DOHH2 (cell line): ENCODE results near the gene PGAM2.

Source experiments
- H3F3A ChIP-seq: fragments of 200-600 bp; sonication (generic), shearing (Covaris generic); 2 replicates; pipeline ENCODE4 v1.6.0; 2016; ENCODE audit warnings: antibody characterized with exemption, mild to moderate bottlenecking; ENCODE audit not compliant: control insufficient read depth, insufficient read depth
- H3K27ac ChIP-seq: fragments of 200-600 bp; sonication (generic); 2 replicates; pipeline ENCODE4 v1.5.1; 2014; ENCODE audit warnings: low read depth, mild to moderate bottlenecking, low read length, moderate library complexity
- H3K27me3 ChIP-seq: fragments of 200-600 bp; sonication (generic); 2 replicates; pipeline ENCODE4 v1.6.1; 2014; ENCODE audit warnings: mild to moderate bottlenecking, low read length, mixed read lengths; ENCODE audit not compliant: control insufficient read depth
- H3K36me3 ChIP-seq: fragments of 200-600 bp; sonication (generic); 2 replicates; pipeline ENCODE4 v1.6.1; 2014; ENCODE audit warnings: mild to moderate bottlenecking, low read length, moderate library complexity, mixed read lengths; ENCODE audit not compliant: control insufficient read depth
- H3K4me1 ChIP-seq: fragments of 200-600 bp; sonication (generic); 2 replicates; pipeline ENCODE4 v1.6.1; 2014; ENCODE audit warnings: mild to moderate bottlenecking, low read length, mixed read lengths; ENCODE audit not compliant: control insufficient read depth
- H3K4me2 ChIP-seq: fragments of 200-600 bp; sonication (generic); 2 replicates; pipeline ENCODE4 v1.6.0; 2014; ENCODE audit warnings: mild to moderate bottlenecking, low read length, moderate library complexity
- H3K4me3 ChIP-seq: fragments of 200-600 bp; sonication (generic); 2 replicates; pipeline ENCODE4 v1.5.1; 2014; ENCODE audit warnings: mild to moderate bottlenecking, low read length, mixed read lengths
- H3K79me2 ChIP-seq: fragments of 200-600 bp; sonication (generic); 2 replicates; pipeline ENCODE4 v1.6.1; 2014; ENCODE audit warnings: mild to moderate bottlenecking, low read length, mixed read lengths; ENCODE audit not compliant: control insufficient read depth
- H3K9me2 ChIP-seq: fragments of 200-600 bp; sonication (generic); replicated peaks from 2 replicates; pipeline ENCODE4 v1.6.1; 2014; ENCODE audit warnings: mild to moderate bottlenecking, low read length, mixed read lengths; ENCODE audit not compliant: control insufficient read depth
- H3K9me3 ChIP-seq: fragments of 200-600 bp; sonication (generic); 2 replicates; pipeline ENCODE4 v1.6.1; 2014; ENCODE audit warnings: antibody characterized with exemption, low read length, mixed read lengths; ENCODE audit not compliant: control insufficient read depth, insufficient read depth
- H4K20me1 ChIP-seq: fragments of 200-600 bp; sonication (generic); 2 replicates; pipeline ENCODE4 v1.6.0; 2014; ENCODE audit warnings: low read depth, mild to moderate bottlenecking, antibody characterized with exemption, low read length, moderate library complexity; ENCODE audit not compliant: control insufficient read depth, insufficient read depth
- EZH2phosphoT487 ChIP-seq: fragments of 200-600 bp; sonication (generic); IDR thresholded peaks from 2 replicates; pipeline ENCODE4 v1.6.1; 2017; ENCODE audit warnings: borderline replicate concordance, mild to moderate bottlenecking, antibody characterized with exemption, low read length, moderate library complexity, mixed read lengths
- TF ChIP-seq, protein P1 (sequence below): fragments of 200-600 bp; sonication (generic); IDR thresholded peaks from one replicate; pipeline ENCODE4 v1.5.1; 2014; ENCODE audit warnings: antibody characterized with exemption, mild to moderate bottlenecking, low read depth, low read length; ENCODE audit not compliant: poor library complexity, severe bottlenecking

The PGAM2 gene

DNA sequence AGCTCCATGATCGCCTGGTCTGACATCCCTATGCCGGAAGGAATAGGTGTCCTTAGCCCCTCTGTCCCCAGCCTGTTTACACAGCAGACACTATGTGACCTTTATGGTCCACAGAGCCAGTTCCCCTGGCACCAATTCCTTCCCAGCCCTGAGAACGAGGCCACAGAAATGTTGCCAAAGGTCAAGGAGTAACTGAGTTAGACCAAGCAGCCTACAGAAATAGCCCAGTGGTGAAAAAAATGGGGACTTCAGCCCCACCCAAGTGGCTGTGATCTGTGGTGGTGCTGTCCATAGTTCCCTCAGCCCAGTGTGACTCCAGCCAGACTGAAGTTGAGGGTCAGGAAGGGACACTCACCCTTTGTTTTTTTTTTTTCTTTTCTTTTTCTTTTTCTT is 2.5 kb downstream of the PGAM2 start:
- Histone ChIP-seq H3K4me1 (peaks cover 38% of the 10 kb centered on the region), H3K9me3 (no peaks in the 10 kb centered on the region), H3F3A (peaks cover 2% of the 10 kb centered on the region; the same call in 1 of the 2 replicates), H3K79me2 (no peaks in the 10 kb centered on the region), H4K20me1 (peaks cover 10% of the 10 kb centered on the region; the same call in 1 of the 2 replicates), H3K9me2 (no peaks in the 10 kb centered on the region), H3K27me3 (peaks cover 37% of the 10 kb centered on the region), H3K27ac (no peak overlapping the region), H3K4me2 (no peak overlapping the region), H3K36me3 (peaks cover 45% of the 10 kb centered on the region), H3K4me3 (no peak overlapping the region)
- no peak for TF ChIP-seq EZH2phosphoT487
- TF ChIP-seq, protein P1, sequence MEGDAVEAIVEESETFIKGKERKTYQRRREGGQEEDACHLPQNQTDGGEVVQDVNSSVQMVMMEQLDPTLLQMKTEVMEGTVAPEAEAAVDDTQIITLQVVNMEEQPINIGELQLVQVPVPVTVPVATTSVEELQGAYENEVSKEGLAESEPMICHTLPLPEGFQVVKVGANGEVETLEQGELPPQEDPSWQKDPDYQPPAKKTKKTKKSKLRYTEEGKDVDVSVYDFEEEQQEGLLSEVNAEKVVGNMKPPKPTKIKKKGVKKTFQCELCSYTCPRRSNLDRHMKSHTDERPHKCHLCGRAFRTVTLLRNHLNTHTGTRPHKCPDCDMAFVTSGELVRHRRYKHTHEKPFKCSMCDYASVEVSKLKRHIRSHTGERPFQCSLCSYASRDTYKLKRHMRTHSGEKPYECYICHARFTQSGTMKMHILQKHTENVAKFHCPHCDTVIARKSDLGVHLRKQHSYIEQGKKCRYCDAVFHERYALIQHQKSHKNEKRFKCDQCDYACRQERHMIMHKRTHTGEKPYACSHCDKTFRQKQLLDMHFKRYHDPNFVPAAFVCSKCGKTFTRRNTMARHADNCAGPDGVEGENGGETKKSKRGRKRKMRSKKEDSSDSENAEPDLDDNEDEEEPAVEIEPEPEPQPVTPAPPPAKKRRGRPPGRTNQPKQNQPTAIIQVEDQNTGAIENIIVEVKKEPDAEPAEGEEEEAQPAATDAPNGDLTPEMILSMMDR, result no peak

GRCh38 chr7:44062180-44062902 is 3.0 kb downstream of the PGAM2 start:
- Histone ChIP-seq H3K27ac (no peak overlapping the region), H3K27me3 (peaks cover 32% of the 10 kb centered on the region), H3K36me3 (peaks cover 51% of the 10 kb centered on the region)

GRCh38 chr7:44061645-44062179 is 3.7 kb downstream of the PGAM2 start:
- Histone ChIP-seq H3K27ac (no peak overlapping the region), H3K27me3 (peaks cover 25% of the 10 kb centered on the region), H3K36me3 (peaks cover 57% of the 10 kb centered on the region), H3K4me2 (no peak overlapping the region), H4K20me1 (peaks cover 10% of the 10 kb centered on the region; the same call in 1 of the 2 replicates), H3F3A (peaks cover 2% of the 10 kb centered on the region; the same call in 1 of the 2 replicates), H3K4me3 (no peak overlapping the region), H3K9me2 (no peaks in the 10 kb centered on the region), H3K79me2 (peaks cover 2% of the 10 kb centered on the region), H3K4me1 (peaks cover 50% of the 10 kb centered on the region), H3K9me3 (no peaks in the 10 kb centered on the region)
- TF ChIP-seq EZH2phosphoT487, result no peak
- TF ChIP-seq, protein P1, result no peak

More at GRCh38 chr7:44062180-44062902, 3.0 kb downstream of the PGAM2 start:
- Histone ChIP-seq H4K20me1 (peaks cover 10% of the 10 kb centered on the region; the same call in 1 of the 2 replicates), H3F3A (peaks cover 2% of the 10 kb centered on the region; the same call in 1 of the 2 replicates), H3K4me3 (no peak overlapping the region), H3K79me2 (no peaks in the 10 kb centered on the region), H3K9me3 (no peaks in the 10 kb centered on the region), H3K4me2 (no peak overlapping the region), H3K9me2 (no peaks in the 10 kb centered on the region), H3K4me1 (peaks cover 44% of the 10 kb centered on the region)
- TF ChIP-seq, protein P1, result no peak
- no peak for TF ChIP-seq EZH2phosphoT487
